Measurements from ENCODE around the gene GRK4.
"Not testable (repeated sequence)": the region's sequence is repeated elsewhere in the genome, so short reads cannot be mapped to it uniquely, and the experiment has no call there.

The GRK4 gene

DNA sequence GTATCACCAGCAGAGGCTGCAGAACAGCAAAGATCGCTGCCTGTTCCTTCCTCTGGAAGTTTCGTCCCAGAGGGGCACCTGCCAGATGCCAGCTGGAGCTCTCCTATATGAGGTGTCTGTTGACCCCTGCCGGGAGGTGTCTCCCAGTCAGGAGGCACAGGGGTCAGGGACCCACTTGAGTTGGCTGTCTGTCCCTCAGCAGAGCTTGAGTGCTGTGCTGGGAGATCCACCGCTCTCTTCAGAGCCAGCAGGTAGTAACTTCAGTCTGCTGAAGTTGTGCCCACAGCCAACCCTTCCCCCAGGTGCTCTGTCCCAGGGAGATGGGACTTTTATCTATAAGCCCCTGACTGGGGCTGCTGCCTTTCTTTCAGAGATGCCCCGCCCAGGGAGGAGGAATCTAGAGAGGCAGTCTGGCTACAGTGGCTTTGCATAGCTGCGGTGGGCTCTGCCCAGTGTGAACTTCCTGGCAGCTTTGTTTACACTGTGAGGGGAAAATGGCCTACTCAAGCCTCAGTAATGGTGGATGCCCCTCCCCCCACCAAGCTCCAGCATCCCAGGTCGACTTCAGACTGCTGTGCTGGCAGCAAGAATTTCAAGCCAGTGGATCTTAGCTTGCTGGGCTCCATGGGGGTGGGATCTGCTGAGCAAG is 40.8 kb upstream of the GRK4 start:
- H3K79me2 ChIP-seq (ENCODE audit: low read length); H3K27ac ChIP-seq (ENCODE audit: low read length); H3K4me2 ChIP-seq (ENCODE audit: low read length); H3K9ac ChIP-seq (ENCODE audit: low read length); H3K36me3 ChIP-seq (replicated peaks; ENCODE audit: low read depth, low read length); H4K20me1 ChIP-seq (ENCODE audit: insufficient read depth, low read length); H3K27me3 ChIP-seq (ENCODE audit: low read depth, low read length); H3K9me3 ChIP-seq (ENCODE audit: insufficient read depth, low read length); H2AFZ ChIP-seq (ENCODE audit: low read depth, low read length); H3K4me1 ChIP-seq (ENCODE audit: low read length); H3K4me3 ChIP-seq (ENCODE audit: low read length): not testable (repeated sequence)

DNA sequence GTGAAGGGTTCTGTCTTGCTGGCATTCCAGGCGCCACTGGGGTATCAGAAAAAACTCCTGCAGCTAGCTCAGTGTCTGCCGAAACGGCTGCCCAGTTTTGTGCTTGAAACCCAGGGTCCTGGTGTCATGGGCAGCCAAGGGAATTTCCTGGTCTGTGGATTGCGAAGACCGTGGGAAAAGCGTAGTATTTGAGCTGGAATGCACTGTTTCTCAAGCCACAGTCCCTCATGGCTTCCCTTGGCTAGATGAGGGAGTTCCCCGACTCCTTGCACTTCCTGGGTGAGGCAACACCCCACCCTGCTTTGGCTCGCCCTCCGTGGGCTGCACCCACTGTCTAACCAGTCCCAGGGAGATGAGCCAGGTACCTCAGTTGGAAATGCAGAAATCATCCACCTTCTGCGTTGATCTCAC is 40.2 kb upstream of the GRK4 start:
- H3K4me1 ChIP-seq (ENCODE audit: low read length), result no peaks in the 10 kb centered on the region; the same call in 1 of the 2 replicates
- no peaks in the 10 kb centered on the region for H3K79me2 ChIP-seq (ENCODE audit: low read length)
- no peak overlapping the region for H3K4me2 ChIP-seq (ENCODE audit: low read length)
- H3K27ac ChIP-seq (ENCODE audit: low read length), result no peak overlapping the region
- no peaks in the 10 kb centered on the region for H3K27me3 ChIP-seq (ENCODE audit: low read depth, low read length)
- H3K4me3 ChIP-seq (ENCODE audit: low read length), result no peak overlapping the region
- H3K9me3 ChIP-seq (ENCODE audit: insufficient read depth, low read length), result no peaks in the 10 kb centered on the region
- no peak overlapping the region for H3K9ac ChIP-seq (ENCODE audit: low read length)
- no peaks in the 10 kb centered on the region for H4K20me1 ChIP-seq (ENCODE audit: insufficient read depth, low read length)
- H3K36me3 ChIP-seq (replicated peaks; ENCODE audit: low read depth, low read length), result peaks cover 7% of the 10 kb centered on the region
- TF ChIP-seq EZH2phosphoT487 (IDR thresholded peaks at IDR 0.05; ENCODE audit: low read depth), result no peak
- TF ChIP-seq, protein P1, sequence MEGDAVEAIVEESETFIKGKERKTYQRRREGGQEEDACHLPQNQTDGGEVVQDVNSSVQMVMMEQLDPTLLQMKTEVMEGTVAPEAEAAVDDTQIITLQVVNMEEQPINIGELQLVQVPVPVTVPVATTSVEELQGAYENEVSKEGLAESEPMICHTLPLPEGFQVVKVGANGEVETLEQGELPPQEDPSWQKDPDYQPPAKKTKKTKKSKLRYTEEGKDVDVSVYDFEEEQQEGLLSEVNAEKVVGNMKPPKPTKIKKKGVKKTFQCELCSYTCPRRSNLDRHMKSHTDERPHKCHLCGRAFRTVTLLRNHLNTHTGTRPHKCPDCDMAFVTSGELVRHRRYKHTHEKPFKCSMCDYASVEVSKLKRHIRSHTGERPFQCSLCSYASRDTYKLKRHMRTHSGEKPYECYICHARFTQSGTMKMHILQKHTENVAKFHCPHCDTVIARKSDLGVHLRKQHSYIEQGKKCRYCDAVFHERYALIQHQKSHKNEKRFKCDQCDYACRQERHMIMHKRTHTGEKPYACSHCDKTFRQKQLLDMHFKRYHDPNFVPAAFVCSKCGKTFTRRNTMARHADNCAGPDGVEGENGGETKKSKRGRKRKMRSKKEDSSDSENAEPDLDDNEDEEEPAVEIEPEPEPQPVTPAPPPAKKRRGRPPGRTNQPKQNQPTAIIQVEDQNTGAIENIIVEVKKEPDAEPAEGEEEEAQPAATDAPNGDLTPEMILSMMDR (IDR thresholded peaks at IDR 0.05; ENCODE audit: low read depth, low read length), result no peak
- no peak overlapping the region for H2AFZ ChIP-seq (ENCODE audit: low read depth, low read length)

DNA sequence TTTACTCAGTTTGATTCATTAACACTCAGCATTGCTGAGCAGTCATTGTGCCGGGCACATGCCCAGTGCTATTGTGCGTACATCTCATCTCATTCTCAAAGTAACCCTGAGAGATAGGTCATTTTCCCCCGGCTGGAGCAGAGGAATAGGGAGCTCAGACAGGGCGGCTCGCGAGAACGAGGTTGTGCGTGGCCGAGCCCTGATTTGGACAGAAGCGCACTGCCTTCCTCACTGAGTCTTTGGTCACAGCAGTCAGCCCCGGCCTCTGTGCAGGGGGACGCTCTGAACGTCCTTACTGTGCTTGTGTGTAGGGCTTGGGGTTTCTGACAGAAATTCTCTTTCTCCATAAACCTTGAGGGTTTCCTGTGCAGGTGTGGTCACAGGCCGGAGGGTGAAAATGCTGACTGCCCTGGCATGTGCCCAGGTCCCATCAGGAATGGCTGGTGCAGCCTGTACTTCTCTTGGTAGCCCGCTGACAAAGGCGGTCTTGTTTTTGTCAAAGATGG is 39.6 kb upstream of the GRK4 start:
- no peak overlapping the region for H3K4me2 ChIP-seq (ENCODE audit: low read length)
- H3K9me3 ChIP-seq (ENCODE audit: insufficient read depth, low read length), result no peaks in the 10 kb centered on the region
- no peak overlapping the region for H3K27ac ChIP-seq (ENCODE audit: low read length)
- no peak overlapping the region for H2AFZ ChIP-seq (ENCODE audit: low read depth, low read length)
- H3K27me3 ChIP-seq (ENCODE audit: low read depth, low read length), result no peaks in the 10 kb centered on the region
- H3K36me3 ChIP-seq (replicated peaks; ENCODE audit: low read depth, low read length), result peaks cover 7% of the 10 kb centered on the region
- H3K4me3 ChIP-seq (ENCODE audit: low read length), result no peak overlapping the region
- no peaks in the 10 kb centered on the region for H3K79me2 ChIP-seq (ENCODE audit: low read length)
- no peaks in the 10 kb centered on the region for H4K20me1 ChIP-seq (ENCODE audit: insufficient read depth, low read length)
- no peak overlapping the region for H3K9ac ChIP-seq (ENCODE audit: low read length)
- no peak for TF ChIP-seq EZH2phosphoT487 (IDR thresholded peaks at IDR 0.05; ENCODE audit: low read depth)
- TF ChIP-seq, protein P1 (IDR thresholded peaks at IDR 0.05; ENCODE audit: low read depth, low read length), result no peak
- no peaks in the 10 kb centered on the region; the same call in 1 of the 2 replicates for H3K4me1 ChIP-seq (ENCODE audit: low read length)

DNA sequence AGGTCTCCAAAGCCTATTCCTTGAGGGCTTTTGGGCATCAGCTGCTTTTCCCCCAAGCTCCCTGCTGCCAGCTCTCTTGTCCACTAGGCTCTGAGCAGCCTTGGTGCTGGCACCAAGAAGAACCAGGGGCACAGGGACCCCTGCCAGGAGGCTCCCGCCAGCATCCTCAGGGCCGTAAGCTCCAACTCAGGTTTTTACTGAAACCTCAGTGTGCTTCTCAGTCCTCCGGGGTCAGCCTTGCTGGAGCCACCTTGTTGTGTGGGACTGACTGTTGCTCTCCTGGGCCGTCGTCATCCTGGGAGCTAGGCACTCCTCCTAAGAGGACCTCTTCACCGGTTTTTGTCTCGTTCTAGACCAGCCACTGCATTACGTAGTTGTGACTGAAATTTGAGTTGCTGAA is 39.1 kb upstream of the GRK4 start:
- Histone ChIP-seq H3K9me3 (ENCODE audit: insufficient read depth, low read length) (no peaks in the 10 kb centered on the region), H3K27ac (ENCODE audit: low read length) (no peak overlapping the region), H2AFZ (ENCODE audit: low read depth, low read length) (no peak overlapping the region), H4K20me1 (ENCODE audit: insufficient read depth, low read length) (no peaks in the 10 kb centered on the region), H3K4me3 (ENCODE audit: low read length) (no peak overlapping the region), H3K4me1 (ENCODE audit: low read length) (no peaks in the 10 kb centered on the region; the same call in 1 of the 2 replicates), H3K79me2 (ENCODE audit: low read length) (no peaks in the 10 kb centered on the region), H3K36me3 (replicated peaks; ENCODE audit: low read depth, low read length) (peaks cover 7% of the 10 kb centered on the region), H3K9ac (ENCODE audit: low read length) (no peak overlapping the region), H3K27me3 (ENCODE audit: low read depth, low read length) (no peaks in the 10 kb centered on the region), H3K4me2 (ENCODE audit: low read length) (no peak overlapping the region)
- TF ChIP-seq, protein P1 (IDR thresholded peaks at IDR 0.05; ENCODE audit: low read depth, low read length), result no peak
- TF ChIP-seq EZH2phosphoT487 (IDR thresholded peaks at IDR 0.05; ENCODE audit: low read depth), result no peak
